Mesothelial cell of epicardium (in vitro differentiated cells): ENCODE results near the gene INF2. TPM values are rescaled to one million over a fixed set of nuclear protein-coding genes. Genes with fewer than 3 reads are reported as not detected.

ENCODE experiments used
- DNase-seq, 2 experiments: peaks; one replicate each; pipeline ENCODE4 v3.0.0; 2021; ENCODE audit warnings: low spot score in 2 of 2; ENCODE audit not compliant: unreplicated experiment in 2 of 2
- H3K27ac Mint-ChIP-seq: 2 replicates; pipeline ENCODE4 v1.8.0; 2021; ENCODE audit warnings: mixed read lengths
- H3K27me3 Mint-ChIP-seq: 2 replicates; pipeline ENCODE4 v1.8.0; 2021; ENCODE audit warnings: low read depth, mixed read lengths
- H3K36me3 Mint-ChIP-seq: 2 replicates; pipeline ENCODE4 v1.8.0; 2021; ENCODE audit warnings: mixed read lengths
- H3K4me1 Mint-ChIP-seq: 2 replicates; pipeline ENCODE4 v1.8.0; 2021; ENCODE audit warnings: mixed read lengths
- H3K4me3 Mint-ChIP-seq: 2 replicates; pipeline ENCODE4 v1.8.0; 2021; ENCODE audit warnings: mild to moderate bottlenecking, moderate library complexity, mixed read lengths
- H3K9me3 Mint-ChIP-seq: 2 replicates; pipeline ENCODE4 v1.8.0; 2021; ENCODE audit warnings: mixed read lengths
- total RNA-seq: library from RNA; stranded (reverse); gene quantifications from 3 replicates; pipeline ENCODE4 v1.2.1, GENCODE V29; 2021
- TF ChIP-seq, protein P1 (sequence below): fragments of 200-600 bp; sonication (generic); IDR thresholded peaks from one replicate; pipeline ENCODE4 v1.5.0; 2021; ENCODE audit warnings: antibody characterized with exemption; ENCODE audit not compliant: unreplicated experiment

INF2 gene
- total RNA-seq, 1 donor from 2014 or later: 92.8 TPM

DNA sequence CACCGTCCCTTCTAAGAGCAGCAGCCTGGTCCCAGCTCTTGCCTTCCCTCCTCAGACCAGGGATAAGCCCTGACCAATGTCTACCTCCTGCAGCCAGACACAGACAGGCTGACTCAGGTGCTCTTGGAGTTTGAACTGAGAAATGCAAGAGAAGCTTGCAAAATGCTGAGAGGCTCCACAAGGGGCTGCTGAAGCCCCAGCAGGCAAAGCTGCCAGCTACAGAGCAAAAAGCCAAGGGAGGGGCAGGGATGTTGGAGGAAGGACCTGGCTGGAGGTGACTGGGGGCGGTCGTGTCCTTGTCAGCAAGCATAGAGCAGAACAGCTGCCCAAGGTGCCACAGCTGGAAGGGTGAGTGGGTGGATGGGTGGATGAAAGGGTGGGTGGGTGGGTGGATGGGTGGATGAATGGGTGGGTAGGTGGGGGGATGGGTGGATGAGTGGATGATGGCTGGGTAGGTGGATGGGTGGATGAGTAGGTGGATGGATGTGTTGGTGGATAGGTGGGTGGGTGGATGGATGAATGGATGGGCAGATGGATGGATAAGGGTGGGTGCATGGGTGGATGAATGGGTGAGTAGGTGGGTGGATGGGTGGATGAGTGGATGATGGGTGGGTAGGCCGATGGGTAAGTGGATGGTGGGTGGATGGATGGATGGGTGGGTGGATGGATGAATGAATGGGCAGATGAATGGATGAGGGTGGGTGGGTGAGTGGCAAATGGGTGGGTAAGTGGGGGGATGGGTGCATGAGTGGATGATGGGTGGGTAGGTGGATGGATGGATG, 4.0 kb upstream of the INF2 start:
- DNase-seq: no peak
- no peaks in the 10 kb centered on the region for H3K9me3 Mint-ChIP-seq
- no peaks in the 10 kb centered on the region for H3K27me3 Mint-ChIP-seq
- H3K36me3 Mint-ChIP-seq: no peaks in the 10 kb centered on the region
- TF ChIP-seq, protein P1, sequence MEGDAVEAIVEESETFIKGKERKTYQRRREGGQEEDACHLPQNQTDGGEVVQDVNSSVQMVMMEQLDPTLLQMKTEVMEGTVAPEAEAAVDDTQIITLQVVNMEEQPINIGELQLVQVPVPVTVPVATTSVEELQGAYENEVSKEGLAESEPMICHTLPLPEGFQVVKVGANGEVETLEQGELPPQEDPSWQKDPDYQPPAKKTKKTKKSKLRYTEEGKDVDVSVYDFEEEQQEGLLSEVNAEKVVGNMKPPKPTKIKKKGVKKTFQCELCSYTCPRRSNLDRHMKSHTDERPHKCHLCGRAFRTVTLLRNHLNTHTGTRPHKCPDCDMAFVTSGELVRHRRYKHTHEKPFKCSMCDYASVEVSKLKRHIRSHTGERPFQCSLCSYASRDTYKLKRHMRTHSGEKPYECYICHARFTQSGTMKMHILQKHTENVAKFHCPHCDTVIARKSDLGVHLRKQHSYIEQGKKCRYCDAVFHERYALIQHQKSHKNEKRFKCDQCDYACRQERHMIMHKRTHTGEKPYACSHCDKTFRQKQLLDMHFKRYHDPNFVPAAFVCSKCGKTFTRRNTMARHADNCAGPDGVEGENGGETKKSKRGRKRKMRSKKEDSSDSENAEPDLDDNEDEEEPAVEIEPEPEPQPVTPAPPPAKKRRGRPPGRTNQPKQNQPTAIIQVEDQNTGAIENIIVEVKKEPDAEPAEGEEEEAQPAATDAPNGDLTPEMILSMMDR: no peak
- H3K27ac Mint-ChIP-seq: peak overlapping the region; percentile 44
- H3K4me1 Mint-ChIP-seq: peaks cover 58% of the 10 kb centered on the region
- H3K4me3 Mint-ChIP-seq: no peak overlapping the region

DNA sequence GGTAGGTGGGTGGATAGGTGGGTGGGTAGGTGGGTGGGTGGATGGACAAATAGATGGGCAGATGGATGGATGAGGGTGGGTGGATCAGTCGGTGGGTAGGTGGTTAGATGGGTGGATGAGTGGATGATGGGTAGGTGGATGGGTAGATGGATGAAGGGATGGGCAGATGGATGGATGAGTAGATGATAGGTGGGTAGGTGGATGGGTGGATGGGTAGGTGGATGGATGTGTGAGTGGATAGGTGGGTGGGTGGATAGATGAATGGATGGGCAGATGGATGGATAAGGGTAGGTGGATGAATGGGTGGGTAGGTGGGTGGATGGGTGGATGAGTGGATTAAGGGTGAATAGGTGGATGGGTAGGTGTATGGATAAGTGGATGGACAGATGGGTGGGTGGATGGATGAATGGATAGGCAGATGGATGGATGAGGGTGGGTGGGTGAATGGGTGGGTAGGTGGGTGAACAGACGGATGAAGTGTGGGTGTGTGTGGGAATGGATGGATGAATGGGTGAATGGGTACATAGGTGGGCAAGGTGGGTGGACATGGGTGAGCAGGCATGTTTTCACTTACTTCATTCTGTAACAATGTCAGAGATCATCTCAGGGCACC, 3.3 kb upstream of the INF2 start:
- Mint-ChIP-seq H3K4me1 (peaks cover 58% of the 10 kb centered on the region), H3K27me3 (no peaks in the 10 kb centered on the region), H3K36me3 (no peaks in the 10 kb centered on the region), H3K4me3 (no peak overlapping the region), H3K9me3 (no peaks in the 10 kb centered on the region), H3K27ac (no peak overlapping the region)
- TF ChIP-seq, protein P1: no peak
- DNase-seq: no peak

DNA sequence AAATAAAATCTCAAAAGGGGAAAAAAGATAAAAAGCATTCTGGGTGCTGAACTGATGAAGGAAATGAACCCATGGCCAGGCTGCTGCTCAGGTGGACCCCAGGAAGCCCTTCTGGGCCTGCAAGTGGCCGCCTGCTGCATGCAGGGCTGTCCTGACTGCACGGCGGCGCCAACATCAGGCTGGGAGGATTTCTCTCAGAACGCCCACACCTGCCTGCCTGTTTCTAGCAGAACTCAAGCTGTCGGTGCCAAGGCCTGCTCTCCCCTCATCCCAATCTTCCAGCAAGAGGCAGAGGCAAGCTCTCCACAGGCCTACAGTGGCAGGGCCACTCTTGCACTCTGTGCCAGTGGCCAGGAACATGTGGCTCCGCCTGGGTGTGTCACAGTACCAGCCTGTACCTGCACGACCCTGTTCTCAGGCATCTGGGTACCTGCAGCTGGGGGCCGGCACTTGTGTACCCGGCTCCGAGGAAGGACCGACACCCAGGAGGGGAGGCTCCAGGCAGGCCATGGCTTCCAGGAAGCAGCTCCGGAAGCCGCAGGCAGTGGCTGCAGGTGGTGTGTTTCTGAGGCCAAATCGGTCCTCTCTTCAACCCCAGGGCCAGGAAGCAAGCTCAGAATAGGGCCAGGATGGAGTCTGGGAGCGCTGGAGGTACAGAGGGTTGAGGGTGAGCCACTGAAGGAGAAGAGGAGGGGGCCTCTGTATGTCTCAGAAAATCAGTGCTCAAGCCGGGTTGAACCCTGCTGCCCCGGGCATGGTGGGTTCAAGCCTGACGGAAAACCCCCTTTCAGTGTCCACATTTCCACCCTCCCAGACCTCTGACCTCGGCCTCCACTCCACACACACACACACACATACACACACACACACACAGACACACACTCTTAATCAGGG, 2.5 kb upstream of the INF2 start:
- H3K27ac Mint-ChIP-seq: peak overlapping the region; percentile 84
- peaks cover 54% of the 10 kb centered on the region for H3K4me1 Mint-ChIP-seq
- no peaks in the 10 kb centered on the region for H3K36me3 Mint-ChIP-seq
- no peaks in the 10 kb centered on the region for H3K27me3 Mint-ChIP-seq
- DNase-seq: no peak
- H3K9me3 Mint-ChIP-seq: no peaks in the 10 kb centered on the region
- H3K4me3 Mint-ChIP-seq: no peak overlapping the region
- TF ChIP-seq, protein P1: no peak

DNA sequence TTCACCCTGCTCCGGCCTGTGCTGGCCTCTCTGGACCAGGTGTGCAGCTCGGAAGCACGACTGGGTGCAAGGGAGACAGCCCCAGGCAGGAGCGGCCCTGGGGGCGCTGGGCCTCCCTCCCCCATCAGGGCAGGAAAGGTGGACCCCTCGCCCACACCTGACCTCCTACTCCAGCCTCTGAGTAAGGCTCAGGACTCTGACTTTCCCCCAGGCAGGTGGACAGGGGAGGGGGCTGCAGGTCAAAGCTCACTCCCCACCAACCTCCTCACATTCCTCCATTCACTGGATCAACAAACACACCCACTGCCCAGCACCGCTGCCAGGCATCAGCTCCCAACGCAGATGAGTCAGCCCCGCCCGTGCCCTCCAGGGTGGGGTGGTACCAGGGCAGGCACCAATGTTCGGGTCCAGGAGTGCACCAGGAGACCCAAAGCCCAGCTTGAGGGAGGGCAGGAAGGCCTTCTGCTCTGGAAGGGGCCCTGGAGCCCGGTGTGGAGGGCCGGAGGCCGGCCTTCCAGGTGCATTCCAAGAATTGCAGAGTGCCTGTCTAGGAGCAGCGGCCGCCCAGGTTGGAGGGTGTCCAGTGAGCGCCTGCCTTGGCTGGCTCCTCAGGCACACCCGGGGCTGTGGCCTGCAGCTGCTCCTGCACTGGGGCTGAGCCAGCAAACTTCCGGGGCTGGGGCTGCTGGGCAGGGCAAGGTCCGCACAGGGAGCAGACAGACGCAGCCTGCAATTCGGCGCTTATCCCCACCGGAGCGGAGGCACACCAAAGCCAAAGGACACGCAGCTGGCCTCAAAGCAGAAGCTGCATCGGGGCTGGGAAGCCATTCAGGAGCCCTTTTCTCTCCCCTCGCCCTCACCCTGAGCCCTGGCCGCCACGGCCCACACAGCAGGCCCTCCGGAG, 1.6 kb upstream of the INF2 start:
- peak overlapping the region; percentile 55 for H3K4me3 Mint-ChIP-seq
- DNase-seq: peak in 1 of 2 experiments; percentile 58
- H3K27ac Mint-ChIP-seq: peak overlapping the region; percentile 84
- H3K27me3 Mint-ChIP-seq: no peaks in the 10 kb centered on the region
- peaks cover 44% of the 10 kb centered on the region for H3K4me1 Mint-ChIP-seq
- H3K36me3 Mint-ChIP-seq: no peaks in the 10 kb centered on the region
- TF ChIP-seq, protein P1: no peak
- no peaks in the 10 kb centered on the region for H3K9me3 Mint-ChIP-seq
